Measurements from ENCODE around the gene CCDC63. TPM values are rescaled to one million over a fixed set of nuclear protein-coding genes. Genes with fewer than 3 reads are reported as not detected.
"Not testable (repeated sequence)": the region's sequence is repeated elsewhere in the genome, so short reads cannot be mapped to it uniquely, and the experiment has no call there.

Gene CCDC63
- total RNA-seq, 2 donors from 2014 or later: not detected

GRCh38 chr12:110850762-110851161 lies 4.0 kb downstream of the CCDC63 start:
- Histone ChIP-seq H3K4me1 (peaks cover 0 to 10% of the 10 kb centered on the region in 2 donors), H3K36me3 (no peaks in the 10 kb centered on the region), H3K27ac (no peak overlapping the region), H3K4me3 (no peak overlapping the region), H3K27me3 (no peaks in the 10 kb centered on the region), H3K9me3 (no peaks in the 10 kb centered on the region)
- DNase-seq (ENCODE audit: low spot score): no peak
- no peak for TF ChIP-seq CTCF (IDR thresholded peaks at IDR 0.05)

GRCh38 chr12:110853836-110854235 lies 7.0 kb downstream of the CCDC63 start:
- Histone ChIP-seq H3K27ac (no peak overlapping the region), H3K27me3 (no peaks in the 10 kb centered on the region), H3K4me1 (no peaks in the 10 kb centered on the region), H3K4me3 (no peak overlapping the region), H3K36me3 (no peaks in the 10 kb centered on the region), H3K9me3 (no peaks in the 10 kb centered on the region)
- DNase-seq (ENCODE audit: low spot score): no peak
- TF ChIP-seq CTCF (IDR thresholded peaks at IDR 0.05): no peak

DNA sequence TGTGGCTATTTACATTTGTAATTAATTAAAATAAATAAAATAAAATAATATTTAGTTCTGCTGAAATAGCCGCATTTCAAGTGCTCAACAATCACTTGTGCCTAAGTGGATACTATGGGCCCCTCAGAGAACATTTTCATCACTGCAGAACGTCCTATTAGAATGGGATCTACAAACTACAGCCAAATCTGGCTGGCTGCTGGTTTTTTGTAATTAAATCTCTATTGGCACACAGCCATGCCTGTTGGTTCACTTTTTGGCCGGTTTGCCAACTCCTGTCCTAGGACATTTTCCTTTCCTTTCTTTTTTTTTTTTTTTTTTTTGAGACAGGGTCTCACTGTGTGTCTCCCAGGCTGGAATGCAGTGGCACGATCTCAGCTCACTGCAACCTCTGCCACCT lies 9.8 kb downstream of the CCDC63 start:
- Histone ChIP-seq H3K27me3 (no peaks in the 10 kb centered on the region), H3K4me3 (no peak overlapping the region), H3K36me3 (no peaks in the 10 kb centered on the region), H3K4me1 (no peaks in the 10 kb centered on the region), H3K27ac (no peak overlapping the region), H3K9me3 (no peaks in the 10 kb centered on the region)
- DNase-seq (ENCODE audit: low spot score): no peak
- no peak for TF ChIP-seq CTCF (IDR thresholded peaks at IDR 0.05)

- no peak for DNase-seq (ENCODE audit: low spot score)
- Histone ChIP-seq H3K36me3 (no peaks in the 10 kb centered on the region), H3K4me1 (no peaks in the 10 kb centered on the region), H3K9me3 (no peaks in the 10 kb centered on the region), H3K4me3 (no peak overlapping the region), H3K27me3 (no peaks in the 10 kb centered on the region), H3K27ac (no peak overlapping the region)
- no peak for TF ChIP-seq CTCF (IDR thresholded peaks at IDR 0.05)
These were observed 10.7 kb downstream of the CCDC63 start for GRCh38 chr12:110857528-110857927.

- not testable (repeated sequence) for H3K27ac ChIP-seq; H3K4me3 ChIP-seq; DNase-seq (ENCODE audit: low spot score)
These were observed 11.2 kb downstream of the CCDC63 start for GRCh38 chr12:110857954-110858353.

GRCh38 chr12:110858848-110859247 lies 12.1 kb downstream of the CCDC63 start:
- H3K9me3 ChIP-seq: no peaks in the 10 kb centered on the region
- no peak overlapping the region for H3K4me3 ChIP-seq
- H3K27me3 ChIP-seq: no peaks in the 10 kb centered on the region
- H3K36me3 ChIP-seq: no peaks in the 10 kb centered on the region
- no peak overlapping the region for H3K27ac ChIP-seq
- no peaks in the 10 kb centered on the region for H3K4me1 ChIP-seq
- no peak for DNase-seq (ENCODE audit: low spot score)
- TF ChIP-seq CTCF (IDR thresholded peaks at IDR 0.05): no peak

More at GRCh38 chr12:110857954-110858353, 11.2 kb downstream of the CCDC63 start:
- not testable (repeated sequence) for H3K36me3 ChIP-seq, H3K9me3 ChIP-seq, H3K27me3 ChIP-seq, H3K4me1 ChIP-seq
